ENCODE results near the gene CRTC1.

The CRTC1 gene

GRCh38 chr19:18644196-18645034, 39.1 kb upstream of the CRTC1 start:
- no peaks in the 10 kb centered on the region for H3K4me1 ChIP-seq (ENCODE audit: control insufficient read depth, insufficient read depth, low read length, poor library complexity, severe bottlenecking)
- no peaks in the 10 kb centered on the region for H3K36me3 ChIP-seq (ENCODE audit: control insufficient read depth, insufficient read depth, low read length)
- H3K4me3 ChIP-seq (ENCODE audit: insufficient read depth, low read depth, low read length, poor library complexity, severe bottlenecking): no peak overlapping the region
- DNase-seq: no peak
- no peak overlapping the region for H3K27ac ChIP-seq (ENCODE audit: insufficient read depth, low read length, poor library complexity, severe bottlenecking)
- no peaks in the 10 kb centered on the region for H3K9me3 ChIP-seq (ENCODE audit: control insufficient read depth, low read length)
- no peaks in the 10 kb centered on the region for H3K27me3 ChIP-seq (replicated peaks; ENCODE audit: control insufficient read depth, insufficient read depth, low read length, poor library complexity, severe bottlenecking)

- H3K27ac ChIP-seq (ENCODE audit: insufficient read depth, low read length, poor library complexity, severe bottlenecking): no peak overlapping the region
- no peaks in the 10 kb centered on the region for H3K9me3 ChIP-seq (ENCODE audit: control insufficient read depth, low read length)
- H3K36me3 ChIP-seq (ENCODE audit: control insufficient read depth, insufficient read depth, low read length): no peaks in the 10 kb centered on the region
- DNase-seq: no peak
- no peak overlapping the region for H3K4me3 ChIP-seq (ENCODE audit: insufficient read depth, low read depth, low read length, poor library complexity, severe bottlenecking)
- H3K27me3 ChIP-seq (replicated peaks; ENCODE audit: control insufficient read depth, insufficient read depth, low read length, poor library complexity, severe bottlenecking): no peaks in the 10 kb centered on the region
- no peaks in the 10 kb centered on the region for H3K4me1 ChIP-seq (ENCODE audit: control insufficient read depth, insufficient read depth, low read length, poor library complexity, severe bottlenecking)
Observed at GRCh38 chr19:18645035-18645511, 38.4 kb upstream of the CRTC1 start.

- H3K36me3 ChIP-seq (ENCODE audit: control insufficient read depth, insufficient read depth, low read length): no peaks in the 10 kb centered on the region
- no peak for DNase-seq
- H3K4me3 ChIP-seq (ENCODE audit: insufficient read depth, low read depth, low read length, poor library complexity, severe bottlenecking): no peak overlapping the region
- H3K27me3 ChIP-seq (replicated peaks; ENCODE audit: control insufficient read depth, insufficient read depth, low read length, poor library complexity, severe bottlenecking): no peaks in the 10 kb centered on the region
- H3K9me3 ChIP-seq (ENCODE audit: control insufficient read depth, low read length): no peaks in the 10 kb centered on the region
- H3K27ac ChIP-seq (ENCODE audit: insufficient read depth, low read length, poor library complexity, severe bottlenecking): no peak overlapping the region
- H3K4me1 ChIP-seq (ENCODE audit: control insufficient read depth, insufficient read depth, low read length, poor library complexity, severe bottlenecking): no peaks in the 10 kb centered on the region
Observed at GRCh38 chr19:18646535-18647370, 36.7 kb upstream of the CRTC1 start.

GRCh38 chr19:18647371-18647767, 36.1 kb upstream of the CRTC1 start:
- Histone ChIP-seq H3K36me3 (ENCODE audit: control insufficient read depth, insufficient read depth, low read length) (no peaks in the 10 kb centered on the region), H3K4me1 (ENCODE audit: control insufficient read depth, insufficient read depth, low read length, poor library complexity, severe bottlenecking) (no peaks in the 10 kb centered on the region)
- DNase-seq: no peak

GRCh38 chr19:18647807-18648206, 35.7 kb upstream of the CRTC1 start:
- DNase-seq: no peak
- Histone ChIP-seq H3K4me3 (ENCODE audit: insufficient read depth, low read depth, low read length, poor library complexity, severe bottlenecking) (no peak overlapping the region), H3K4me1 (ENCODE audit: control insufficient read depth, insufficient read depth, low read length, poor library complexity, severe bottlenecking) (no peaks in the 10 kb centered on the region), H3K27ac (ENCODE audit: insufficient read depth, low read length, poor library complexity, severe bottlenecking) (no peak overlapping the region), H3K27me3 (replicated peaks; ENCODE audit: control insufficient read depth, insufficient read depth, low read length, poor library complexity, severe bottlenecking) (no peaks in the 10 kb centered on the region), H3K36me3 (ENCODE audit: control insufficient read depth, insufficient read depth, low read length) (no peaks in the 10 kb centered on the region), H3K9me3 (ENCODE audit: control insufficient read depth, low read length) (no peaks in the 10 kb centered on the region)

More at GRCh38 chr19:18647371-18647767, 36.1 kb upstream of the CRTC1 start:
- Histone ChIP-seq H3K4me3 (ENCODE audit: insufficient read depth, low read depth, low read length, poor library complexity, severe bottlenecking) (no peak overlapping the region), H3K9me3 (ENCODE audit: control insufficient read depth, low read length) (no peaks in the 10 kb centered on the region), H3K27ac (ENCODE audit: insufficient read depth, low read length, poor library complexity, severe bottlenecking) (no peak overlapping the region), H3K27me3 (replicated peaks; ENCODE audit: control insufficient read depth, insufficient read depth, low read length, poor library complexity, severe bottlenecking) (no peaks in the 10 kb centered on the region)

- no peaks in the 10 kb centered on the region for H3K27me3 ChIP-seq (replicated peaks; ENCODE audit: control insufficient read depth, insufficient read depth, low read length, poor library complexity, severe bottlenecking)
- no peaks in the 10 kb centered on the region for H3K36me3 ChIP-seq (ENCODE audit: control insufficient read depth, insufficient read depth, low read length)
- DNase-seq: no peak
- no peak overlapping the region for H3K27ac ChIP-seq (ENCODE audit: insufficient read depth, low read length, poor library complexity, severe bottlenecking)
- no peak overlapping the region for H3K4me3 ChIP-seq (ENCODE audit: insufficient read depth, low read depth, low read length, poor library complexity, severe bottlenecking)
- H3K4me1 ChIP-seq (ENCODE audit: control insufficient read depth, insufficient read depth, low read length, poor library complexity, severe bottlenecking): no peaks in the 10 kb centered on the region
- H3K9me3 ChIP-seq (ENCODE audit: control insufficient read depth, low read length): no peaks in the 10 kb centered on the region
Observed at GRCh38 chr19:18648973-18649315, 34.5 kb upstream of the CRTC1 start.

GRCh38 chr19:18649371-18650020, 34.0 kb upstream of the CRTC1 start:
- Histone ChIP-seq H3K9me3 (ENCODE audit: control insufficient read depth, low read length) (no peaks in the 10 kb centered on the region), H3K4me3 (ENCODE audit: insufficient read depth, low read depth, low read length, poor library complexity, severe bottlenecking) (no peak overlapping the region), H3K36me3 (ENCODE audit: control insufficient read depth, insufficient read depth, low read length) (no peaks in the 10 kb centered on the region), H3K27me3 (replicated peaks; ENCODE audit: control insufficient read depth, insufficient read depth, low read length, poor library complexity, severe bottlenecking) (no peaks in the 10 kb centered on the region), H3K4me1 (ENCODE audit: control insufficient read depth, insufficient read depth, low read length, poor library complexity, severe bottlenecking) (no peaks in the 10 kb centered on the region), H3K27ac (ENCODE audit: insufficient read depth, low read length, poor library complexity, severe bottlenecking) (no peak overlapping the region)
- no peak for DNase-seq

GRCh38 chr19:18650021-18650390, 33.5 kb upstream of the CRTC1 start:
- Histone ChIP-seq H3K27ac (ENCODE audit: insufficient read depth, low read length, poor library complexity, severe bottlenecking) (no peak overlapping the region), H3K27me3 (replicated peaks; ENCODE audit: control insufficient read depth, insufficient read depth, low read length, poor library complexity, severe bottlenecking) (no peaks in the 10 kb centered on the region), H3K36me3 (ENCODE audit: control insufficient read depth, insufficient read depth, low read length) (no peaks in the 10 kb centered on the region), H3K4me3 (ENCODE audit: insufficient read depth, low read depth, low read length, poor library complexity, severe bottlenecking) (no peak overlapping the region), H3K4me1 (ENCODE audit: control insufficient read depth, insufficient read depth, low read length, poor library complexity, severe bottlenecking) (no peaks in the 10 kb centered on the region), H3K9me3 (ENCODE audit: control insufficient read depth, low read length) (no peaks in the 10 kb centered on the region)
- DNase-seq: no peak

GRCh38 chr19:18650468-18651041, 32.9 kb upstream of the CRTC1 start:
- Histone ChIP-seq H3K27me3 (replicated peaks; ENCODE audit: control insufficient read depth, insufficient read depth, low read length, poor library complexity, severe bottlenecking) (no peaks in the 10 kb centered on the region), H3K4me3 (ENCODE audit: insufficient read depth, low read depth, low read length, poor library complexity, severe bottlenecking) (no peak overlapping the region), H3K9me3 (ENCODE audit: control insufficient read depth, low read length) (no peaks in the 10 kb centered on the region), H3K27ac (ENCODE audit: insufficient read depth, low read length, poor library complexity, severe bottlenecking) (no peak overlapping the region), H3K36me3 (ENCODE audit: control insufficient read depth, insufficient read depth, low read length) (no peaks in the 10 kb centered on the region), H3K4me1 (ENCODE audit: control insufficient read depth, insufficient read depth, low read length, poor library complexity, severe bottlenecking) (no peaks in the 10 kb centered on the region)
- DNase-seq: no peak

Data from effector memory CD4-positive, alpha-beta T cell (primary cell).